Measurements from ENCODE around the gene CGNL1.
A peak's percentile ranks its signal among the peaks of the same experiment; 100 is the strongest.

CGNL1 gene

GRCh38 chr15:57457726-57458125 is 81.4 kb downstream of the CGNL1 start:
- DNase-seq (ENCODE audit: low read depth): no peak
- TF ChIP-seq CTCF (IDR thresholded peaks at IDR 0.05; ENCODE audit: insufficient read depth, low read depth, low read length, missing control alignments): no peak
- H3K4me3 ChIP-seq (ENCODE audit: low read length): no peak overlapping the region

GRCh38 chr15:57458356-57458781 is 82.1 kb downstream of the CGNL1 start:
- H3K4me3 ChIP-seq (ENCODE audit: low read length): no peak overlapping the region
- no peak for DNase-seq (ENCODE audit: low read depth)

GRCh38 chr15:57460208-57460816 is 84.0 kb downstream of the CGNL1 start:
- no peak for TF ChIP-seq CTCF (IDR thresholded peaks at IDR 0.05; ENCODE audit: insufficient read depth, low read depth, low read length, missing control alignments)
- no peak overlapping the region for H3K4me3 ChIP-seq (ENCODE audit: low read length)
- DNase-seq (ENCODE audit: low read depth): no peak

More at GRCh38 chr15:57458356-57458781, 82.1 kb downstream of the CGNL1 start:
- no peak for TF ChIP-seq CTCF (IDR thresholded peaks at IDR 0.05; ENCODE audit: insufficient read depth, low read depth, low read length, missing control alignments)

- DNase-seq (ENCODE audit: low read depth): peak; percentile 68
- no peak for TF ChIP-seq CTCF (IDR thresholded peaks at IDR 0.05; ENCODE audit: insufficient read depth, low read depth, low read length, missing control alignments)
- no peak overlapping the region for H3K4me3 ChIP-seq (ENCODE audit: low read length)
Observed at GRCh38 chr15:57461541-57461940, 85.2 kb downstream of the CGNL1 start.

GRCh38 chr15:57462381-57462780 is 86.1 kb downstream of the CGNL1 start:
- H3K4me3 ChIP-seq (ENCODE audit: low read length): no peak overlapping the region
- TF ChIP-seq CTCF (IDR thresholded peaks at IDR 0.05; ENCODE audit: insufficient read depth, low read depth, low read length, missing control alignments): no peak
- peak; percentile 50 for DNase-seq (ENCODE audit: low read depth)

- DNase-seq (ENCODE audit: low read depth): no peak
- no peak for TF ChIP-seq CTCF (IDR thresholded peaks at IDR 0.05; ENCODE audit: insufficient read depth, low read depth, low read length, missing control alignments)
- H3K4me3 ChIP-seq (ENCODE audit: low read length): no peak overlapping the region
Observed at GRCh38 chr15:57463360-57463759, 87.1 kb downstream of the CGNL1 start.

GRCh38 chr15:57464480-57464879 is 88.2 kb downstream of the CGNL1 start:
- no peak overlapping the region for H3K4me3 ChIP-seq (ENCODE audit: low read length)
- no peak for TF ChIP-seq CTCF (IDR thresholded peaks at IDR 0.05; ENCODE audit: insufficient read depth, low read depth, low read length, missing control alignments)
- no peak for DNase-seq (ENCODE audit: low read depth)
